OCI-LY1 (cell line): ENCODE results near the gene ZNF135.

Experiments
- H2AFZ ChIP-seq: fragments of 200-600 bp; sonication (generic), shearing (Covaris generic); 2 replicates; pipeline ENCODE4 v1.6.0; 2014; ENCODE audit warnings: antibody characterized with exemption, mild to moderate bottlenecking, low read length
- H3F3A ChIP-seq: fragments of 200-600 bp; sonication (generic), shearing (Covaris generic); 2 replicates; pipeline ENCODE4 v1.6.0; 2014; ENCODE audit warnings: mild to moderate bottlenecking, antibody characterized with exemption, low read length, moderate library complexity; ENCODE audit not compliant: insufficient read depth
- H3K27ac ChIP-seq: fragments of 200-600 bp; sonication (generic); 2 replicates; pipeline ENCODE4 v1.5.1; 2014; ENCODE audit warnings: low read length, mixed run types, mild to moderate bottlenecking, low read depth; ENCODE audit not compliant: poor library complexity, severe bottlenecking
- H3K27me3 ChIP-seq: fragments of 200-600 bp; sonication (generic); 2 replicates; pipeline ENCODE4 v1.6.0; 2014; ENCODE audit warnings: antibody characterized with exemption, mild to moderate bottlenecking, low read length, moderate library complexity; ENCODE audit not compliant: insufficient read depth
- H3K36me3 ChIP-seq: fragments of 200-600 bp; sonication (generic); 2 replicates; pipeline ENCODE4 v1.6.1; 2014; ENCODE audit warnings: mild to moderate bottlenecking, antibody characterized with exemption, low read length, moderate library complexity, mixed read lengths; ENCODE audit not compliant: insufficient read depth
- H3K4me1 ChIP-seq: fragments of 200-600 bp; sonication (generic); 2 replicates; pipeline ENCODE4 v1.5.1; 2014; ENCODE audit warnings: mild to moderate bottlenecking, low read length, moderate library complexity; ENCODE audit not compliant: insufficient read depth, severe bottlenecking
- H3K4me2 ChIP-seq: fragments of 200-600 bp; sonication (generic), shearing (Covaris generic); 2 replicates; pipeline ENCODE4 v1.6.1; 2014; ENCODE audit warnings: low read length
- H3K4me3 ChIP-seq: fragments of 200-600 bp; sonication (generic); 2 replicates; pipeline ENCODE4 v1.5.1; 2014; ENCODE audit warnings: low read length, low read depth, mild to moderate bottlenecking, mixed read lengths; ENCODE audit not compliant: poor library complexity, severe bottlenecking
- H3K79me2 ChIP-seq: fragments of 200-600 bp; shearing (Covaris generic); 2 replicates; pipeline ENCODE4 v1.6.1; 2016; ENCODE audit warnings: mixed run types, low read length, mixed read lengths; ENCODE audit not compliant: insufficient read depth
- H3K9ac ChIP-seq: fragments of 200-600 bp; sonication (generic), shearing (Covaris generic); 2 replicates; pipeline ENCODE4 v1.6.1; 2014; ENCODE audit warnings: mild to moderate bottlenecking, low read length, mixed read lengths
- H3K9me2 ChIP-seq: fragments of 200-600 bp; sonication (generic), shearing (Covaris generic); 2 replicates; pipeline ENCODE4 v1.6.1; 2014; ENCODE audit warnings: low read depth, mild to moderate bottlenecking, low read length, mixed read lengths
- H3K9me3 ChIP-seq: fragments of 200-600 bp; shearing (Covaris generic); 2 replicates; pipeline ENCODE4 v1.6.1; 2014; ENCODE audit warnings: low read length, mixed read lengths
- H4K20me1 ChIP-seq: fragments of 200-600 bp; sonication (generic), shearing (Covaris generic); 2 replicates; pipeline ENCODE4 v1.6.0; 2016; ENCODE audit warnings: mild to moderate bottlenecking, low read length; ENCODE audit not compliant: insufficient read depth
- CTCF ChIP-seq: fragments of 200-600 bp; sonication (generic), shearing (Covaris generic); IDR thresholded peaks from 2 replicates; pipeline ENCODE4 v1.5.1; 2017; ENCODE audit warnings: mild to moderate bottlenecking, antibody characterized with exemption, low read length, moderate library complexity, mixed read lengths
- EZH2 ChIP-seq: fragments of 200-600 bp; sonication (generic), shearing (Covaris generic); IDR thresholded peaks from 2 replicates; pipeline ENCODE4 v1.8.0; 2017; ENCODE audit warnings: borderline replicate concordance, mixed run types, mild to moderate bottlenecking, antibody characterized with exemption, low read length, moderate library complexity, mixed read lengths

The ZNF135 gene

DNA sequence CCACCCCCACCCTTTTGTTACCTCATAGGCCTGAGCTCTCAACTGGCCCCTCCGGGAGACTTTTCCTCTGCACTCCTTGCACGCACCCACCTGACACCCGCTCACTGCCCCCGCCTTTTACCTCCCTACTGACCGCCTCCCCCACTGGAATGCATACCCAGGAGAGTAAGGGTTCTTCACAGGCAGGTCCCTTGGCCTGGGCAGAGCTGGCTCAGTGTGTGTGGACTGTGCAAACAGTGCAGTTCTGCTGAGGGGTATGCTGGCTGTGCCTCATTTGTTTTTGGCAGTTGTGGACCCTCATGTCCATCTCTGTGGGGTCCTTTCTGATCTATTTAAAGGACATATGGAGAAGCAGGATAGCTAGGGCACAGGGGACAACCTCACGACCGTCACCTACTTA, 34.0 kb downstream of the ZNF135 start:
- no peaks in the 10 kb centered on the region for H3K79me2 ChIP-seq
- H3K4me1 ChIP-seq, result peaks cover 6% of the 10 kb centered on the region
- no peak overlapping the region for H3K9ac ChIP-seq
- no peak overlapping the region for H2AFZ ChIP-seq
- no peak for TF ChIP-seq CTCF
- H4K20me1 ChIP-seq, result no peaks in the 10 kb centered on the region
- peaks cover 47% of the 10 kb centered on the region for H3K36me3 ChIP-seq
- no peaks in the 10 kb centered on the region for H3F3A ChIP-seq
- no peaks in the 10 kb centered on the region for H3K9me2 ChIP-seq
- H3K4me2 ChIP-seq, result no peak overlapping the region
- no peaks in the 10 kb centered on the region for H3K27me3 ChIP-seq
- peaks cover 17% of the 10 kb centered on the region for H3K9me3 ChIP-seq
- H3K4me3 ChIP-seq, result no peak overlapping the region
- no peak overlapping the region for H3K27ac ChIP-seq

DNA sequence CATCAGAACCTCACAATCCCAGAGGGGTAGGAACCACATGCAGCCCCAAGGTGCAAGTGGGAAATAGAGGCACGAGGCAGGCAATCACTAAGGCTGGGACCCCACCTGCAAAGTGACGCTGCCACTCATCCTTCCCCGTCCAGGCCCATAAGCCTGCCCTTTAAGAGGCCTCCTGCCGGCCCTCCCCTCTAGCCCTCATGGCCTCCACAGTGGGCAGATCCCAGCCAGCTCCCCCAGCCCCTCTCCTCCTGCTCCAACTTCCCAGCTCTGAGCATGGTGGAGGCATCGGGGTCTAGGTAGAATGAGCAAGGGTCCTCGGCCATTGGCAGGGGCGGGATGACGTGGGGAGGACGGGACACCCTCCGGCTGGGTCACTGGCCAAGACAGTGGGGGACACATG, 36.2 kb downstream of the ZNF135 start:
- Histone ChIP-seq H3K9me3 (peaks cover 17% of the 10 kb centered on the region), H3K9me2 (no peaks in the 10 kb centered on the region), H3K27me3 (no peaks in the 10 kb centered on the region), H3K4me3 (no peak overlapping the region), H3K9ac (no peak overlapping the region), H2AFZ (no peak overlapping the region), H3F3A (no peaks in the 10 kb centered on the region), H3K27ac (no peak overlapping the region), H3K4me1 (peaks cover 10% of the 10 kb centered on the region), H3K79me2 (no peaks in the 10 kb centered on the region), H3K36me3 (peaks cover 31% of the 10 kb centered on the region; the same call in 1 of the 2 replicates), H4K20me1 (no peaks in the 10 kb centered on the region), H3K4me2 (no peak overlapping the region)
- no peak for TF ChIP-seq EZH2
- TF ChIP-seq CTCF, result no peak

DNA sequence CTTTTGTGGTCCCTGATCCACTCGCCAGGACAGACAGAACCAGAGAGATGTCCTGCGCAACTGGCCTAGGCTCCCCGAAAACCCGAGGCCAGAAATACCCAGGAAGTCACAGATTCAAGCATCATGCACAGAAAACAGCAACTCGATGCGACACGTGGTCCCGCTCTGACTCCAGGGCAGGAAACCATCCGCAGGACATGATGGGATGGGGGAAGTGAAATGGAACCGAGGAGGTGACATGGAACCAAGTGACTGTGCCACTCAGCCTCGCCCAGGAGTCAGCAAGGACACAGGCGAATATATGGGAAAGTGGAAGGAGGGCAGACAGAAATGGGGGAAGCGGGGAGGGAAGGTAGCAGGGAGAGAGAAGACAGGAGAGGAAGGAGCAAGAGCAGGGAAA, 37.8 kb downstream of the ZNF135 start:
- Histone ChIP-seq H3K4me2 (peak overlapping the region; percentile 62; the same call in 1 of the 2 replicates), H3K9me3 (peaks cover 17% of the 10 kb centered on the region), H3K36me3 (peaks cover 23% of the 10 kb centered on the region; the same call in 1 of the 2 replicates), H3K9me2 (no peaks in the 10 kb centered on the region), H3K4me1 (peaks cover 10% of the 10 kb centered on the region), H3F3A (no peaks in the 10 kb centered on the region), H2AFZ (no peak overlapping the region), H3K27ac (no peak overlapping the region), H3K79me2 (no peaks in the 10 kb centered on the region), H3K4me3 (peak overlapping the region; percentile 78), H3K27me3 (no peaks in the 10 kb centered on the region), H3K9ac (no peak overlapping the region), H4K20me1 (no peaks in the 10 kb centered on the region)
- no peak for TF ChIP-seq EZH2

- Histone ChIP-seq H3K4me3 (peak overlapping the region; percentile 78), H3K9me3 (peaks cover 17% of the 10 kb centered on the region), H3K9ac (peak overlapping the region; percentile 85; the same call in 1 of the 2 replicates)
Observed at GRCh38 chr19:58097349-58097748, 38.3 kb downstream of the ZNF135 start.

More at GRCh38 chr19:58097349-58097748, 38.3 kb downstream of the ZNF135 start:
- Histone ChIP-seq H3K27ac (no peak overlapping the region), H2AFZ (no peak overlapping the region), H4K20me1 (no peaks in the 10 kb centered on the region), H3K79me2 (no peaks in the 10 kb centered on the region), H3K4me1 (peaks cover 10% of the 10 kb centered on the region), H3K9me2 (no peaks in the 10 kb centered on the region), H3K36me3 (peaks cover 19% of the 10 kb centered on the region; the same call in 1 of the 2 replicates), H3K27me3 (no peaks in the 10 kb centered on the region), H3K4me2 (peak overlapping the region; percentile 62), H3F3A (no peaks in the 10 kb centered on the region)
- TF ChIP-seq CTCF (no peak), EZH2 (no peak)
